ENCODE data around the gene FKTN.
"Not testable (repeated sequence)": the region's sequence is repeated elsewhere in the genome, so short reads cannot be mapped to it uniquely, and the experiment has no call there.

FKTN gene

GRCh38 chr9:105557804-105558610 lies at the start of gene FKTN:
FKTN (plus strand) TSS chr9:105558131; CDS start chr9:105575033, 16,902 bp downstream.
- peak; percentile 52 for DNase-seq (ENCODE audit: low read depth)

- no peak for DNase-seq (ENCODE audit: low read depth)
These were observed 49.4 kb upstream of the FKTN start for GRCh38 chr9:105508530-105508929.

- no peak for DNase-seq (ENCODE audit: low read depth)
These were observed 47.9 kb upstream of the FKTN start for GRCh38 chr9:105510024-105510423.

- no peak for DNase-seq (ENCODE audit: low read depth)
These were observed 46.5 kb upstream of the FKTN start for GRCh38 chr9:105511446-105511845.

GRCh38 chr9:105515811-105516413 lies 42.0 kb upstream of the FKTN start:
- DNase-seq (ENCODE audit: low read depth) = no peak

- DNase-seq (ENCODE audit: low read depth) = not testable (repeated sequence)
These were observed 38.1 kb upstream of the FKTN start for GRCh38 chr9:105519710-105520369.

GRCh38 chr9:105520992-105521391 lies 36.9 kb upstream of the FKTN start:
- not testable (repeated sequence) for DNase-seq (ENCODE audit: low read depth)

- not testable (repeated sequence) for DNase-seq (ENCODE audit: low read depth)
These were observed 35.1 kb upstream of the FKTN start for GRCh38 chr9:105522618-105523385.

GRCh38 chr9:105531530-105531929 lies 26.4 kb upstream of the FKTN start:
- DNase-seq (ENCODE audit: low read depth) = no peak

- DNase-seq (ENCODE audit: low read depth) = no peak
These were observed 21.8 kb upstream of the FKTN start for GRCh38 chr9:105535920-105536668.

- no peak for DNase-seq (ENCODE audit: low read depth)
These were observed 18.5 kb upstream of the FKTN start for GRCh38 chr9:105539452-105539851.

- no peak for DNase-seq (ENCODE audit: low read depth)
These were observed 16.1 kb upstream of the FKTN start for GRCh38 chr9:105541838-105542237.

- no peak for DNase-seq (ENCODE audit: low read depth)
These were observed 3.9 kb upstream of the FKTN start for GRCh38 chr9:105554042-105554441.

- no peak for DNase-seq (ENCODE audit: low read depth)
These were observed 14.5 kb downstream of the FKTN start for GRCh38 chr9:105572455-105572854.

- not testable (repeated sequence) for DNase-seq (ENCODE audit: low read depth)
These were observed 22.0 kb downstream of the FKTN start for GRCh38 chr9:105579952-105580351.

- DNase-seq (ENCODE audit: low read depth) = not testable (repeated sequence)
These were observed 23.6 kb downstream of the FKTN start for GRCh38 chr9:105581550-105581949.

- DNase-seq (ENCODE audit: low read depth) = no peak
These were observed 35.2 kb downstream of the FKTN start for GRCh38 chr9:105593145-105593544.

GRCh38 chr9:105608721-105609598 lies 51.0 kb downstream of the FKTN start:
- DNase-seq (ENCODE audit: low read depth) = no peak

- DNase-seq (ENCODE audit: low read depth) = no peak
These were observed 63.1 kb downstream of the FKTN start for GRCh38 chr9:105621001-105621400.

GRCh38 chr9:105625088-105625487 lies 67.2 kb downstream of the FKTN start:
- DNase-seq (ENCODE audit: low read depth) = no peak

Data from activated T-helper 1 cell treated with Interleukin-2 at 50 U/mL for 16 hours (primary cell).